K562 (cell line): Measurements from ENCODE around the gene GPATCH4. TPM values are rescaled to one million over a fixed set of nuclear protein-coding genes. Genes with fewer than 3 reads are reported as not detected.

Experiments used
- BMI1 ChIP-seq: fragments of 150-350 bp; IDR thresholded peaks from 2 replicates; pipeline ENCODE4 v1.6.1; 2014; ENCODE audit warnings: low read length
- CCNT2 ChIP-seq: IDR thresholded peaks from 2 replicates; pipeline ENCODE4 v1.6.1; 2011; ENCODE audit warnings: borderline replicate concordance, low read depth, mild to moderate bottlenecking, moderate library complexity, mixed read lengths, low read length; ENCODE audit not compliant: insufficient read length; ENCODE audit errors: extremely low read depth
- CREB5 ChIP-seq: fragments of 250-450 bp; sonication (Bioruptor Pico); IDR thresholded peaks from 2 replicates; pipeline ENCODE4 v1.5.0; 2020; ENCODE audit warnings: mild to moderate bottlenecking
- ETV6 ChIP-seq, 3 experiments: fragments of 150-350 bp in 1 of 3; sonication (generic) in 1 of 3; formaldehyde crosslinking in 1 of 3; IDR thresholded peaks; 2 replicates each; pipeline versions ENCODE4 v1.6.1 to v1.8.0; 2014 to 2022; ENCODE audit warnings: borderline replicate concordance in 2 of 3, low read depth in 2 of 3, antibody characterized with exemption in 1 of 3, low read length in 1 of 3, mild to moderate bottlenecking in 1 of 3, missing genetic modification reagents in 1 of 3
- GTF2A2 ChIP-seq: IDR thresholded peaks from 2 replicates; pipeline ENCODE4 v1.6.1; 2016; ENCODE audit warnings: mild to moderate bottlenecking, missing genetic modification characterization, missing compliant biosample characterization
- ILF3 ChIP-seq: fragments of 450-650 bp; IDR thresholded peaks from 2 replicates; pipeline ENCODE4 v1.6.1; 2018; ENCODE audit warnings: antibody characterized with exemption, mild to moderate bottlenecking, moderate library complexity, borderline replicate concordance
- MIER1 ChIP-seq: fragments of 450-650 bp; IDR thresholded peaks from 2 replicates; pipeline ENCODE4 v1.6.1; 2016; ENCODE audit warnings: antibody characterized with exemption, mild to moderate bottlenecking, low read depth
- MTA3 ChIP-seq: fragments of 450-650 bp; formaldehyde crosslinking; IDR thresholded peaks from 2 replicates; pipeline ENCODE4 v1.6.1; 2017; ENCODE audit warnings: mild to moderate bottlenecking, borderline replicate concordance
- NR4A1 ChIP-seq, 2 experiments: fragments of 250-450 bp in 1 of 2; fragments of 450-650 bp in 1 of 2; sonication (Bioruptor Pico) in 1 of 2; IDR thresholded peaks; 2 replicates each; pipeline versions ENCODE4 v1.4.0 to v1.6.1; 2016 to 2020; ENCODE audit warnings: mild to moderate bottlenecking in 2 of 2, missing compliant biosample characterization in 1 of 2, missing genetic modification characterization in 1 of 2, moderate library complexity in 1 of 2
- RB1 ChIP-seq: fragments of 450-650 bp; IDR thresholded peaks from 2 replicates; pipeline ENCODE4 v1.6.1; 2017; ENCODE audit warnings: low read depth, mild to moderate bottlenecking
- RBBP5 ChIP-seq: fragments of 200-600 bp; sonication (generic); IDR thresholded peaks from 2 replicates; pipeline ENCODE4 v1.6.1; 2012; ENCODE audit warnings: borderline replicate concordance, mild to moderate bottlenecking, low read length, control low read depth, inconsistent platforms; ENCODE audit not compliant: insufficient read depth, poor library complexity, severe bottlenecking
- RBFOX2 ChIP-seq: fragments of 200-400 bp; formaldehyde crosslinking; IDR thresholded peaks from 2 replicates; pipeline ENCODE4 v1.6.1; 2017; ENCODE audit warnings: low read depth, mild to moderate bottlenecking, low read length, moderate library complexity
- TFAP4 ChIP-seq: sonication (generic); formaldehyde crosslinking; IDR thresholded peaks from 2 replicates; pipeline ENCODE4 v1.8.0; 2022; ENCODE audit warnings: missing genetic modification reagents, mild to moderate bottlenecking, moderate library complexity, borderline replicate concordance
- TSC22D4 ChIP-seq: fragments of 450-650 bp; IDR thresholded peaks from 2 replicates; pipeline ENCODE4 v1.6.1; 2016; ENCODE audit warnings: missing genetic modification characterization, missing biosample characterization, control low read depth
- ZNF24 ChIP-seq: fragments of 450-650 bp; IDR thresholded peaks from 2 replicates; pipeline ENCODE4 v1.6.1; 2016
- ZNF444 ChIP-seq: fragments of 250-450 bp; sonication (Bioruptor Pico); IDR thresholded peaks from 2 replicates; pipeline ENCODE4 v1.4.0; 2020; ENCODE audit warnings: mild to moderate bottlenecking, moderate library complexity
- ZNF561 ChIP-seq: fragments of 450-650 bp; formaldehyde crosslinking; conservative IDR thresholded peaks from 2 replicates; pipeline ENCODE4 v1.4.0; 2020; ENCODE audit warnings: mild to moderate bottlenecking, moderate library complexity
- ZNF76 ChIP-seq: fragments of 250-450 bp; sonication (Bioruptor Pico); IDR thresholded peaks from 2 replicates; pipeline ENCODE4 v1.4.0; 2020; ENCODE audit warnings: mild to moderate bottlenecking, moderate library complexity, borderline replicate concordance
- polyA plus RNA-seq, 8 experiments: library from polyadenylated mRNA; depleted of rRNA in 4 of 8; stranded (reverse) in 5 of 8; unstranded in 3 of 8; fragments of >200 nt; fragmentation: Nextera tagmentation in 2 of 8; fragmentation: Illumina TruSeq in 1 of 8; extraction: Ambion mirVana in 2 of 8; extraction: Trizol in 1 of 8; gene quantifications; 2 replicates each; pipeline versions ENCODE4 v1.2.1 to v1.2.3, GENCODE V29; 2011 to 2014; ENCODE audit warnings: inconsistent platforms in 1 of 8, missing spikeins in 1 of 8
- total RNA-seq, 7 experiments: library from RNA; depleted of rRNA in 6 of 7; stranded (reverse); fragments of >200 nt in 6 of 7; fragmentation: Illumina TruSeq in 2 of 7; extraction: Trizol in 2 of 7; gene quantifications; 2 replicates each; pipeline versions ENCODE4 v1.2.1 to v1.2.3, GENCODE V29; 2011 to 2021; ENCODE audit warnings: low replicate concordance in 1 of 7
- TF ChIP-seq, protein P1 (sequence below), 2 experiments: fragments of 450-650 bp; IDR thresholded peaks; 2 replicates each; pipeline ENCODE4 v1.6.1; 2018; ENCODE audit warnings: mild to moderate bottlenecking in 2 of 2, low read depth in 1 of 2; ENCODE audit not compliant: partially characterized antibody in 2 of 2
- TF ChIP-seq, protein P2 (sequence below): sonication (generic); formaldehyde crosslinking; IDR thresholded peaks from 2 replicates; pipeline ENCODE4 v1.9.0; 2022; ENCODE audit warnings: mild to moderate bottlenecking, missing genetic modification reagents

Gene GPATCH4
- total and polyA plus RNA-seq, 9 of the 15 experiments (the other 6 are each of a cell fraction or from before 2014, with no cell fraction given): 43.7 to 105 (median 76.5) TPM

GRCh38 chr1:156601122-156601830, at the start of gene GPATCH4 (continued):
- TF ChIP-seq ETV6 (IDR thresholded peaks at IDR 0.05; ENCODE audit: borderline replicate concordance in 1 of 2, low read depth in 2 of 2, low read length in 1 of 2) (peak in 1 of 2 experiments; percentile 76; a peak in 2 of 4 replicates), ETV6 (CRISPR knock-in tag; IDR thresholded peaks at IDR 0.05; ENCODE audit: borderline replicate concordance) (no peak), NR4A1 (CRISPR knock-in tag; IDR thresholded peaks at IDR 0.05) (no peak), NR4A1 (tag; IDR thresholded peaks at IDR 0.05) (peak; percentile 81), MTA3 (peak; percentile 69; the same call in 1 of the 2 replicates), ZNF24 (no peak), RBBP5 (peak; percentile 78), RB1 (peak; percentile 66; the same call in 1 of the 2 replicates), ZNF444 (CRISPR knock-in tag) (no peak), GTF2A2 (tag) (no peak), MIER1 (no peak), BMI1 (no peak), TFAP4 (peak; percentile 80), ILF3 (no peak), ZNF561 (CRISPR knock-in tag) (no peak), CREB5 (no peak), ZNF76 (CRISPR knock-in tag) (no peak), RBFOX2 (peak; percentile 76), TSC22D4 (no peak), CCNT2 (no peak)
- TF ChIP-seq, protein P1, sequence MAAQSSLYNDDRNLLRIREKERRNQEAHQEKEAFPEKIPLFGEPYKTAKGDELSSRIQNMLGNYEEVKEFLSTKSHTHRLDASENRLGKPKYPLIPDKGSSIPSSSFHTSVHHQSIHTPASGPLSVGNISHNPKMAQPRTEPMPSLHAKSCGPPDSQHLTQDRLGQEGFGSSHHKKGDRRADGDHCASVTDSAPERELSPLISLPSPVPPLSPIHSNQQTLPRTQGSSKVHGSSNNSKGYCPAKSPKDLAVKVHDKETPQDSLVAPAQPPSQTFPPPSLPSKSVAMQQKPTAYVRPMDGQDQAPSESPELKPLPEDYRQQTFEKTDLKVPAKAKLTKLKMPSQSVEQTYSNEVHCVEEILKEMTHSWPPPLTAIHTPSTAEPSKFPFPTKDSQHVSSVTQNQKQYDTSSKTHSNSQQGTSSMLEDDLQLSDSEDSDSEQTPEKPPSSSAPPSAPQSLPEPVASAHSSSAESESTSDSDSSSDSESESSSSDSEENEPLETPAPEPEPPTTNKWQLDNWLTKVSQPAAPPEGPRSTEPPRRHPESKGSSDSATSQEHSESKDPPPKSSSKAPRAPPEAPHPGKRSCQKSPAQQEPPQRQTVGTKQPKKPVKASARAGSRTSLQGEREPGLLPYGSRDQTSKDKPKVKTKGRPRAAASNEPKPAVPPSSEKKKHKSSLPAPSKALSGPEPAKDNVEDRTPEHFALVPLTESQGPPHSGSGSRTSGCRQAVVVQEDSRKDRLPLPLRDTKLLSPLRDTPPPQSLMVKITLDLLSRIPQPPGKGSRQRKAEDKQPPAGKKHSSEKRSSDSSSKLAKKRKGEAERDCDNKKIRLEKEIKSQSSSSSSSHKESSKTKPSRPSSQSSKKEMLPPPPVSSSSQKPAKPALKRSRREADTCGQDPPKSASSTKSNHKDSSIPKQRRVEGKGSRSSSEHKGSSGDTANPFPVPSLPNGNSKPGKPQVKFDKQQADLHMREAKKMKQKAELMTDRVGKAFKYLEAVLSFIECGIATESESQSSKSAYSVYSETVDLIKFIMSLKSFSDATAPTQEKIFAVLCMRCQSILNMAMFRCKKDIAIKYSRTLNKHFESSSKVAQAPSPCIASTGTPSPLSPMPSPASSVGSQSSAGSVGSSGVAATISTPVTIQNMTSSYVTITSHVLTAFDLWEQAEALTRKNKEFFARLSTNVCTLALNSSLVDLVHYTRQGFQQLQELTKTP (IDR thresholded peaks at IDR 0.05; ENCODE audit: low read depth in 1 of 2, partially characterized antibody in 2 of 2): peak in 1 of 2 experiments; percentile 62
- TF ChIP-seq, protein P2, sequence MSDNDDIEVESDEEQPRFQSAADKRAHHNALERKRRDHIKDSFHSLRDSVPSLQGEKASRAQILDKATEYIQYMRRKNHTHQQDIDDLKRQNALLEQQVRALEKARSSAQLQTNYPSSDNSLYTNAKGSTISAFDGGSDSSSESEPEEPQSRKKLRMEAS (CRISPR knock-in tag): peak; percentile 95
